GM06990 (cell line): Measurements from ENCODE around the gene EME2.

ENCODE experiments used
- DNase-seq: peaks from one replicate; pipeline ENCODE4 v3.0.0-alpha.2; 2011; ENCODE audit not compliant: insufficient read length; ENCODE audit errors: extremely low read depth
- H3K27me3 ChIP-seq: replicated peaks from 2 replicates; pipeline ENCODE4 v1.6.0; 2011; ENCODE audit warnings: low read length; ENCODE audit not compliant: control insufficient read depth, insufficient read depth
- H3K36me3 ChIP-seq: 2 replicates; pipeline ENCODE4 v1.5.1; 2011; ENCODE audit warnings: low read length; ENCODE audit not compliant: control insufficient read depth, insufficient read depth
- H3K4me3 ChIP-seq: replicated peaks from 2 replicates; pipeline ENCODE4 v1.5.1; 2011; ENCODE audit warnings: low read depth, mild to moderate bottlenecking, control low read depth, low read length
- TF ChIP-seq, protein P1 (sequence below): IDR thresholded peaks from 2 replicates; pipeline ENCODE4 v1.5.1; 2011; ENCODE audit warnings: low read length, control low read depth, mild to moderate bottlenecking, inconsistent platforms; ENCODE audit not compliant: insufficient read depth, poor library complexity, severe bottlenecking

Gene EME2

DNA sequence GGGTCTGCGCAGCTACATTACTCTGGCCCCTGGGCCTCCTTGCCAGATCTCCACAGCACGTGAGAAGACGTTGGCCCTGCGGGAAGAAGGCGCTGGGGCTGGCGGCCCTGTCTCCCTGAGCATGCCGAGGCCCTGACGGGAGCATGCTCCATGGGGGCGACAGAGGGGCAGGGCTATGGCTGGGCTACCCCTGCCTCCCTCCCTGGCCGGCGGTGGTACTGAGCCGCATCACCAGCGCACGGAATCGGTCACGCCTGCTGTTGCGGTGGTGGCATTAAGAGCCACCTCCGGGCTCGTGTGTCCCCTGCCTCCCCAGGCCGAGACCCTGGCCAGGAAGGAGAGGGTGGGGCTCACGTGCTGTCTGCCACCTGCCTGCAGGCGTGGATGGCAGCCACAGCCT is 38.5 kb upstream of the EME2 start:
- TF ChIP-seq, protein P1, sequence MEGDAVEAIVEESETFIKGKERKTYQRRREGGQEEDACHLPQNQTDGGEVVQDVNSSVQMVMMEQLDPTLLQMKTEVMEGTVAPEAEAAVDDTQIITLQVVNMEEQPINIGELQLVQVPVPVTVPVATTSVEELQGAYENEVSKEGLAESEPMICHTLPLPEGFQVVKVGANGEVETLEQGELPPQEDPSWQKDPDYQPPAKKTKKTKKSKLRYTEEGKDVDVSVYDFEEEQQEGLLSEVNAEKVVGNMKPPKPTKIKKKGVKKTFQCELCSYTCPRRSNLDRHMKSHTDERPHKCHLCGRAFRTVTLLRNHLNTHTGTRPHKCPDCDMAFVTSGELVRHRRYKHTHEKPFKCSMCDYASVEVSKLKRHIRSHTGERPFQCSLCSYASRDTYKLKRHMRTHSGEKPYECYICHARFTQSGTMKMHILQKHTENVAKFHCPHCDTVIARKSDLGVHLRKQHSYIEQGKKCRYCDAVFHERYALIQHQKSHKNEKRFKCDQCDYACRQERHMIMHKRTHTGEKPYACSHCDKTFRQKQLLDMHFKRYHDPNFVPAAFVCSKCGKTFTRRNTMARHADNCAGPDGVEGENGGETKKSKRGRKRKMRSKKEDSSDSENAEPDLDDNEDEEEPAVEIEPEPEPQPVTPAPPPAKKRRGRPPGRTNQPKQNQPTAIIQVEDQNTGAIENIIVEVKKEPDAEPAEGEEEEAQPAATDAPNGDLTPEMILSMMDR = no peak
- H3K27me3 ChIP-seq = no peaks in the 10 kb centered on the region
- DNase-seq = no peak
- peaks cover 26% of the 10 kb centered on the region for H3K36me3 ChIP-seq
- H3K4me3 ChIP-seq = no peak overlapping the region

DNA sequence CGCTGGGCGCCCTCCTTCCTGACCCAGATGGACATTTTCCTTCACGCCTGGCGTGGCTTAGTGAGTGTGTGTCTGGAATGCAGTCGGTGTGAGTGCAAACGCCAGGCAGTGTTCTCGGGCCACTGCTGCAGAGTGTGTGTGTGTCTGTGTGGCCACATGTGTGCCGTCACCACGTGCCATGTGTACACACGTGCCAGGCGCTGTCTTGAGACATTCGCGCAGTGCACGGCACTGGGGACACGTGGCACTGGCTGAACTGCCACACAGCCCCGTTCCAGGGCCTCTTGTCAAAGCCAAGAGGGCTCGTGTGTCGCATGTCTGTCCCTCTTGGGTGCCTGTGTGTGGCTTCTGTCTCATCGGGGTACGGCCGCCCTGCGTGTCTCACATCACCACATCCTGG is 37.8 kb upstream of the EME2 start:
- no peak overlapping the region for H3K4me3 ChIP-seq
- no peak for DNase-seq
- TF ChIP-seq, protein P1 = no peak
- peaks cover 26% of the 10 kb centered on the region for H3K36me3 ChIP-seq
- H3K27me3 ChIP-seq = no peaks in the 10 kb centered on the region

DNA sequence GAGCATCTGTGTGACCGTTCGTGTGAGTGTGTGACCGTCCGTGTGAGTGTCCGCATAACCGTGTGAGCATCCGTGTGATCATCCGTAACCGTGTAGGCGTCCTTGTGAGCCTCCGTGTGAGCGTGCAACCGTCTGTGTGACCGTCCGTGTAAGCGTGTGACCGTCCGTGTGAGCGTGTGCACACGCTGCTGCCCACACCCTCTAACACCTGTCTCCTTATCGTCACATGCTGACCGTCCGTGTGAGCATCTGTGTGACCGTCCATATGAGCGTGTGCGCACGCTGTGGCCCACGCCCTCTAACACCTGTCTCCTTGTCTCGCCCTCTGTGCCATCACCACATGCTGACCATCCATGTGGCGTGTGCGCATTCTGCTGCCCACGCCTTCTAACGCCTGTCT is 32.4 kb upstream of the EME2 start:
- TF ChIP-seq, protein P1 = no peak
- DNase-seq = no peak
- Histone ChIP-seq H3K4me3 (no peak overlapping the region), H3K36me3 (peaks cover 14% of the 10 kb centered on the region), H3K27me3 (no peaks in the 10 kb centered on the region)

DNA sequence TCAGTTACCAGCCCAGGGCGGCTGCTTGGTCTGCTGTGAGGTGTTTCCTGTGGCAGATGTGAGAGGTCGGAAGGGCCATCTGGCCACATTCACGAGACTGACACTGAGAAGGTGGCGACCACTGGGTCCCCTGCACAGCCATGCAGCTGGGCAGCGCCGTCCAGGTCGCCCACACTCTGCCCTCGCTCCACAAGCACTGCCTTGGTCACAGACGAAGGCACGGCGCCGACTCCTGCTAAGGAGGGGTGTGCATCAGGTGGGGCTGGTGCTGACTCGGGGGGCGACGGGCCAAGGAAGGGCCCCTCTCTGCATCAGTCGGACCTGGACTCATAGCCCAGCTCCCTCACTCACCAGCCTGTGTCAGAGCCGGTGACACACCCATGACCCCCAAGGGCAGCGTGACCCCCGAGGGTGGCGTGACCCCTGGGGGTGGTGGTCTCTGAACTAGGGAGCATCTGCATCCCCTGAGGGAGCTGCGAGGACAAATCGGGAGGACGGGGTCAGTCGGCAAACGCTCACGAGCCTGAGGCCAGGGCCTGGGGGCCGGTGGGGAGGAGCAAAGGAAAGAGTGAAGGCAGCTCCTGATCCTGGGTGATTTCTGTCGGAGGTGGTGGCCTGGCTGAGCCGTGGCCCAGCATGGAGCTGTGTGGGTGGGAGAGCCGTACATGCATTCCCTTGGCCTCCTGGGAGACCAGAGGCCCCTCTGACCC is 31.7 kb upstream of the EME2 start:
- TF ChIP-seq, protein P1 = no peak
- DNase-seq = no peak
- Histone ChIP-seq H3K36me3 (peaks cover 14% of the 10 kb centered on the region), H3K4me3 (no peak overlapping the region), H3K27me3 (no peaks in the 10 kb centered on the region)

DNA sequence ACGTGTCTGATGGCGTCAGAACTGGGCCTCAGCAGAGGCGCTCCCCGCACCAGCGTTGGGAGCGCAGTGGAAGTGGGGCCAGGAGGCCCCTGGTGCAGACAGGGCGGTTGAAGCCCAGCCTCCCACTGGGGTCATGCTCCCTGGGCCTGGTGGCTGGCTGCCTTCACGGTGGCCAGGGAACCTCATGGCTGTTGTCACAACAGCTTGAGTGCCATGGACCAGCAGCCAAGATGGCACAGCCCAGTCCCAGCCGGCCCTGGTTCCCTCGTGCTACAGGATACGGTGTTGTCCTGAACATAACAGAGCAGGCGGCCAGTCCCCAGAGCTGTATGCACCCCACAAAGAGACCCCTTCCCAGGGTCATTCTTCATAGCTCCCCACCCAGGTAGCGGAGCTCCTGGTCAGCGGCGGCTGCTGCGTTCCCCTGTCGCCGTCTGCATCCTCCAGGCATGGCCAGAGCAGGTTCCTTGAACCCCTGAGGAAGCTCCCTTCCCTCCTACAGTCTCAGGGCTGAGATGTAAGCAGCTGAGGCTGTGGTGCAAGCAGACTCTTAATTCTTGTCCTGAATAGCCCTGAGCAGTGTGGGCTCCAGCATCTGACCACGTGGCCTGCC is 31.0 kb upstream of the EME2 start:
- TF ChIP-seq, protein P1 = no peak
- Histone ChIP-seq H3K27me3 (no peaks in the 10 kb centered on the region), H3K36me3 (peaks cover 14% of the 10 kb centered on the region), H3K4me3 (no peak overlapping the region)
- DNase-seq = no peak
